HG03469 (cell line): Measurements from ENCODE around the gene XYLT1.
A peak's percentile ranks its signal among the peaks of the same experiment; 100 is the strongest.

Experiments
- ATAC-seq: cut with Tn5 transposase; IDR thresholded peaks from one replicate; pipeline ENCODE4 v1.9.1; 2021; ENCODE audit warnings: mild to moderate bottlenecking, moderate library complexity, moderate number of reproducible peaks; ENCODE audit not compliant: unreplicated experiment

XYLT1 gene

GRCh38 chr16:17076092-17076754 is 394.5 kb downstream of the XYLT1 start:
- no peak for ATAC-seq

GRCh38 chr16:17072104-17072503 is 398.7 kb downstream of the XYLT1 start:
- no peak for ATAC-seq

- ATAC-seq, result peak; percentile 55
These were observed 399.7 kb downstream of the XYLT1 start for GRCh38 chr16:17070882-17071592.

GRCh38 chr16:17069681-17070080 is 401.1 kb downstream of the XYLT1 start:
- ATAC-seq, result no peak

- ATAC-seq, result no peak
These were observed 402.2 kb downstream of the XYLT1 start for GRCh38 chr16:17068524-17068923.

GRCh38 chr16:17067882-17068281 is 402.9 kb downstream of the XYLT1 start:
- ATAC-seq, result no peak

GRCh38 chr16:17063201-17064139 is 407.3 kb downstream of the XYLT1 start:
- ATAC-seq, result no peak

- no peak for ATAC-seq
These were observed 408.1 kb downstream of the XYLT1 start for GRCh38 chr16:17062676-17063075.

GRCh38 chr16:17061326-17061725 is 409.4 kb downstream of the XYLT1 start:
- ATAC-seq, result no peak

GRCh38 chr16:17058471-17058870 is 412.3 kb downstream of the XYLT1 start:
- no peak for ATAC-seq

- no peak for ATAC-seq
These were observed 414.1 kb downstream of the XYLT1 start for GRCh38 chr16:17056666-17057065.

GRCh38 chr16:17053536-17054160 is 417.1 kb downstream of the XYLT1 start:
- no peak for ATAC-seq
